ENCODE results near the gene S1PR4. TPM values are rescaled to one million over a fixed set of nuclear protein-coding genes. Genes with fewer than 3 reads are reported as not detected.
"Not testable (repeated sequence)": the region's sequence is repeated elsewhere in the genome, so short reads cannot be mapped to it uniquely, and the experiment has no call there.

S1PR4 gene
- polyA plus RNA-seq, 3 donors from 2014 or later = 238 to 344 (median 258) TPM

DNA sequence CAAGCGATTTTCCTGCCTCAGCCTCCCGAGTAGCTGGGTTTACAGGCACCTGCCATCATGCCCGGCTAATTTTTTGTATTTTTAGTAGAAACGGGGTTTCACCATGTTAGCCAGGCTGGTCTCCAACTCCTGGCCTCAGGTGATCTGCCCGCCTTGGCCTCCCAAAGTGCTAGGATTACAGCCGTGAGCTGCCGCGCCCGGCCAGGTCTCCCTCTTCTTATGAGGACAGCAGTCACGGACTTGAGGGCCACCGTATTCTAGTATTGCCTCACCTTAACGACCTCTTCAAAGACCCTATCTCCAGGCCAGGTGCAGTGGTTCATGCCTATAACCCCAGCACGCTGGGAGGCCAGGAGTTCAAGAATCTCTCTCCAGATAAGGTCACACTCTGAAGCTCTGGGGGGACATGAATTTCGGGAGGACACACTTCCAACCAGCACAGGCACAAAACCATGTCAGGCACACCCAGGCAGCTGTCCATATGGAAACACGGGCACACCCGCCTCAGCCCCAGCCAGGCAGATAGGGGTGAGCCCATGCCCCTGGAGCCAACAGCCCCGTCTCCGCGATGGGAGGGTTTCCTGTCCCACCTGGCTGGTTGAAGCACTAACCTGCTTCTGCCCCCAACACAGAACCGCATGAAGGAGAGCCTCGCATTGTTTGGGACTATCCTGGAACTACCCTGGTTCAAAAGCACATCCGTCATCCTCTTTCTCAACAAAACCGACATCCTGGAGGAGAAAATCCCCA, 21.3 kb upstream of the S1PR4 start:
- Mint-ChIP-seq H3K27me3 (ENCODE audit: low read depth in 3 of 3) (peaks cover 0 to 4% (median 1%) of the 10 kb centered on the region in 3 donors), H3K4me1 (peaks cover 0 to 5% of the 10 kb centered on the region in 2 donors), H3K27ac (peak overlapping the region in 3 of 6 donors; percentile 11 to 58 (median 31)), H3K4me3 (no peak overlapping the region), H3K9me3 (no peaks in the 10 kb centered on the region), H3K36me3 (no peaks in the 10 kb centered on the region)
- DNase-seq = no peak

DNA sequence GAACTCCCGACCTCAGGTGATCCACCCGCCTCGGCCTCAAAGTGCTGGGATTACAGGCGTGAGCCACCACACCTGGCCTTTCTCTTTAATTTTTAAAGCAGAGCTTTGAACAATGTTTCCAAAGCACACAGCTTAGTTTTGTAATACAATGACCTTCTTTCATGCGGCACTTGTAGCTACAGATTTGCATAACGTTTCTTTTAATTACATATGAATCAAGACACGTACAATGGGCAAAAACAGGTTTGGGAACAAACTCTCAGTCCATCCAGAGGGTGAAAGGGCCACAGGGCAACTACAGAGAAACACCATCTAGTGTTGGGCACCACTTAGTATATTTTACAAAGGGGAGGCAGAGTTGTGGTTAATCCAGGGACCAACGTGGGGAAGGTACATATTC, 19.0 kb upstream of the S1PR4 start:
- no peaks in the 10 kb centered on the region for H3K36me3 Mint-ChIP-seq
- no peak overlapping the region for H3K4me3 Mint-ChIP-seq
- DNase-seq = no peak
- no peaks in the 10 kb centered on the region for H3K9me3 Mint-ChIP-seq
- H3K27me3 Mint-ChIP-seq (ENCODE audit: low read depth in 3 of 3) = peaks cover 1 to 4% (median 3%) of the 10 kb centered on the region in 3 donors
- H3K4me1 Mint-ChIP-seq = peaks cover 13 to 14% of the 10 kb centered on the region in 2 donors
- H3K27ac Mint-ChIP-seq = no peak overlapping the region

DNA sequence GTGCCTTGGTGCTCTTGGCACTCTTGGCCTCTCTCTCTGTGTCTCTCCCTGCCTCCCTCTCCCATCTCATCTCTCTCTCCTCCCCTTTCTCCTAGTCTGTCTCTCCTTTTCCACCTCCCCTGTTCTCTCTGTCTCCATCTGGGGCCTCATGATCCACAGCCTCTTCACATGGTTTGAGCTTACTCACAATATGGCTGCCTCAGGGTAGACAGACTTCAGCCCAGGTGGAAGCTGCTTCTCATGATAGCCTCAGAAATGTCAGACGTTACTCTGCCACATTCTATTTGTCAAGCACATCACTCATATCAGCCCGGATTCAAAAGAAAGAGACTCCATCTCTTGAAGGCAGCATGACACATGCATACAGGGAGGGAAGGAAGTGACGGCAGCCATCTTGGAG, 18.4 kb upstream of the S1PR4 start:
- H3K27ac Mint-ChIP-seq = no peak overlapping the region
- no peaks in the 10 kb centered on the region for H3K36me3 Mint-ChIP-seq
- peaks cover 0 to under 1% (median 0%) of the 10 kb centered on the region in 6 donors for H3K9me3 Mint-ChIP-seq
- DNase-seq = no peak
- peaks cover 16 to 19% of the 10 kb centered on the region in 2 donors for H3K4me1 Mint-ChIP-seq
- H3K4me3 Mint-ChIP-seq = no peak overlapping the region
- peaks cover 1 to 6% (median 4%) of the 10 kb centered on the region in 3 donors for H3K27me3 Mint-ChIP-seq (ENCODE audit: low read depth in 3 of 3)

DNA sequence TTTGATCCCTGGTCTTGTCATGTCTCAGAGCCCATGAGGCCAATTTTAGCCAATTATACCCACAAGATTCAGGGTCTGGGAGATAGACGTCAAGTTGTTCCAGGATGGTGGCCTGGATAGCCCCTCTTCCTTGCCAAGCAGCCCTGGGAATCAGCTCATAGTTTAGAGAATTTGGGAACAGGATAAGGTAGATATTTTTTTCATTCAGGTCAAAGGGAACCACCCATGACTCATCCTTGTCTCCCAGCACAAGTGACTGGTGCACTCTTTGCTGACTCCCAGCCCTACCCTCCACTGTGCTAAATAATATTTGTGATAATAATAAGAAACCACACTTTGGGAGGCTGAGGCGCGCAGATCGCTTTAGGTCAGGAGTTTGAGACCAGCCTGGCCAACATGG, 17.1 kb upstream of the S1PR4 start:
- no peak overlapping the region for H3K27ac Mint-ChIP-seq
- DNase-seq = no peak
- H3K27me3 Mint-ChIP-seq (ENCODE audit: low read depth in 3 of 3) = peaks cover 1 to 6% (median 2%) of the 10 kb centered on the region in 3 donors
- H3K4me3 Mint-ChIP-seq = no peak overlapping the region
- peaks cover 0 to 6% (median under 1%) of the 10 kb centered on the region in 6 donors for H3K9me3 Mint-ChIP-seq
- H3K4me1 Mint-ChIP-seq = peaks cover 18 to 26% of the 10 kb centered on the region in 2 donors
- H3K36me3 Mint-ChIP-seq = no peaks in the 10 kb centered on the region

DNA sequence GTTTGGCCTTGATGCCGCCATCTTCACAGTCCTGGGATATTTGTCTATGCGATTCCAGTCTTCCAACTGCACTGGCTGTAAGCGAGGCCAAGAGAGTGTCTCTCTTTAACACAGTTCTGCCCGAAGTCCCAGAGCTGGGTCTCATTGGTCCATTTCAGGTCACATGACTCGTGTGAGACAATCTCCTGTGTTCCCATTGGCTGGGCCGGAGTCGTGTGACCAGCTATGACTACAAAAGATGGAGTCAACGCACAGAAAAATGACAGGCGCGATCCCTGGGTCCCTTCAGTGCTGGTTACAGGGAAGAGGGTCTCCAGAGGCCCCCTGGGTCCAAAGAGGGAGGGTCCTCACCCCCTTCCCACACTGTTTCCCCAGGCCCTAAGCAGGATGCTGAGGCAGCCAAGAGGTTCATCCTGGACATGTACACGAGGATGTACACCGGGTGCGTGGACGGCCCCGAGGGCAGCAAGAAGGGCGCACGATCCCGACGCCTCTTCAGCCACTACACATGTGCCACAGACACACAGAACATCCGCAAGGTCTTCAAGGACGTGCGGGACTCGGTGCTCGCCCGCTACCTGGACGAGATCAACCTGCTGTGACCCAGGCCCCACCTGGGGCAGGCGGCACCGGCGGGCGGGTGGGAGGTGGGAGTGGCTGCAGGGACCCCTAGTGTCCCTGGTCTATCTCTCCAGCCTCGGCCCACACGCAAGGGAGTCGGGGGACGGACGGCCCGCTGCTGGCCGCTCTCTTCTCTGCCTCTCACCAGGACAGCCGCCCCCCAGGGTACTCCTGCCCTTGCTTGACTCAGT, 15.9 kb upstream of the S1PR4 start:
- Mint-ChIP-seq H3K36me3 (no peaks in the 10 kb centered on the region), H3K4me3 (no peak overlapping the region), H3K27ac (no peak overlapping the region), H3K4me1 (peaks cover 18 to 26% of the 10 kb centered on the region in 2 donors), H3K27me3 (ENCODE audit: low read depth in 3 of 3) (peaks cover 1 to 6% (median 2%) of the 10 kb centered on the region in 3 donors), H3K9me3 (peaks cover 0 to 6% (median under 1%) of the 10 kb centered on the region in 6 donors)
- DNase-seq = no peak

DNA sequence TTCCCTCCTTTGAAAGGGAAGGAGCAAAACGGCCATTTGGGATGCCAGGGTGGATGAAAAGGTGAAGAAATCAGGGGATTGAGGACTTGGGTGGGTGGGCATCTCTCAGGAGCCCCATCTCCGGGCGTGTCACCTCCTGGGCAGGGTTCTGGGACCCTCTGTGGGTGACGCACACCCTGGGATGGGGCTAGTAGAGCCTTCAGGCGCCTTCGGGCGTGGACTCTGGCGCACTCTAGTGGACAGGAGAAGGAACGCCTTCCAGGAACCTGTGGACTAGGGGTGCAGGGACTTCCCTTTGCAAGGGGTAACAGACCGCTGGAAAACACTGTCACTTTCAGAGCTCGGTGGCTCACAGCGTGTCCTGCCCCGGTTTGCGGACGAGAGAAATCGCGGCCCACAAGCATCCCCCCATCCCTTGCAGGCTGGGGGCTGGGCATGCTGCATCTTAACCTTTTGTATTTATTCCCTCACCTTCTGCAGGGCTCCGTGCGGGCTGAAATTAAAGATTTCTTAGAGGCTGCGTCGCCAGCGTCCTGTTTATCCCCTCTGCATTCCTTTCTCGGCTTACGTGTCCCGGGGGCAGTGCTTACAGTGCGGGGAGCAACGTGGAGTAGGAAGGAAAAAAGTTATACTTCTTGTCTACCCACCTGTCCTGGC, 15.2 kb upstream of the S1PR4 start:
- Mint-ChIP-seq H3K4me1 (peaks cover 18 to 26% of the 10 kb centered on the region in 2 donors), H3K9me3 (peaks cover 0 to 6% (median under 1%) of the 10 kb centered on the region in 6 donors), H3K4me3 (peak overlapping the region in 1 of 5 donors; percentile 9), H3K27ac (peak overlapping the region in 5 of 6 donors; percentile 7 to 70 (median 34)), H3K27me3 (ENCODE audit: low read depth in 3 of 3) (peaks cover 1 to 6% (median 2%) of the 10 kb centered on the region in 3 donors), H3K36me3 (no peaks in the 10 kb centered on the region)
- peak; percentile 55 to 68 (median 63) for DNase-seq

DNA sequence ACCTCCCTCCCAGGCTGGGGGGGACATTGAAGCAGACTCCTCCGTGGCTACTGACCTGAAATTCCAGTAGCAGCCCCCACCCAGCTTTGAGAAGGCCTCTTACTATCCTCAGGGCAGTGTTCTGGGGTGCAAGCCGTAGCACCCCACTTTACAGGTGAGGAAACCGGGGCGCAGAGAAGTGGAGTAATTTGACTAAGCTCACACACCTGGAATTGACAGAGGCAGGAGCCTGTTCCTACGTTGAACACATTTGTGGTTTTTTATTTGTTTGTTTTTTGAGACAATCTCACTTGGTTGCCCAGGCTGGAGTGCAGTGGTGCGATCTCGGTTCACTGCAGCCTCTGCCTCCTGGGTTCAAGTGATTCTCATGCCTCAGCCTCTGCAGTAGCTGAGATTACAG, 14.6 kb upstream of the S1PR4 start:
- no peak overlapping the region for H3K4me3 Mint-ChIP-seq
- H3K27ac Mint-ChIP-seq = peak overlapping the region in 2 of 6 donors; percentile 34 to 35
- peaks cover 0 to 6% (median 0%) of the 10 kb centered on the region in 3 donors for H3K27me3 Mint-ChIP-seq (ENCODE audit: low read depth in 3 of 3)

DNA sequence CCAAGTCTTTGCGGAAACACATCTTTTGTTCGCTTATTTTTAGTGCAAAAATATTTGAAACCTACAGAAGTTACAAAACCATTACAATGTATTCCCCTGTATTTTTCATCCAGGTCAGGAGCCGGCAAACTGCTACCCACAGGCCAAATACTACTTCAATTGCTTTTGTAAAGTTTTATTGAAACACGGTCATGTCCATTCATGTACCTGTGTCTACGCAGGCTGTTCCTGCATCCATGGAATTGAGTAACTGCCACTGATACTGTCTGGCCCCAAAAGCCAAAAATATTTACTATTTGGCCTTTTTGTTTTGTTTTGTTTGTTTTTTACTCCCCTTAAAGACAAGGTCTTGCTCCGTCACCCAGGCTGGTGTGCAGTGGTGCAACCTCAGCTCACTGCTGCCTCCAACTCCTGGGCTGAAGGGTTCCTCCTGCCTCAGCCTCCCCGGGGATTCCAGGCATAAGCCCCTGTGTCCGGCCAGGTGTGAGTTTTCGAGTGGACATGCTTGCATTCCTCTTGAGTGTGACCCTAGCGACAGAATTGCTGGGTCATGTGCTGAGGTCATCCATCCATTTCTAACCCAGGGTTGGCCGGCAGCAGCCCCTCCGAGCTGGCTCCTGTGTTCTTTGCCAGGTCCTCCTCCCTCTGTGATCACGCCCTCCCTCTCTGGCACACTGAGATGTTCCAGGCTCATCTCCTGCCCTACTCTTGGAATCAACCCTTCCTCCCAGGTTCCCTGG, 10.9 kb upstream of the S1PR4 start:
- no peak for DNase-seq
- H3K27me3 Mint-ChIP-seq (ENCODE audit: low read depth in 3 of 3) = peaks cover 0 to 6% (median 0%) of the 10 kb centered on the region in 3 donors
- H3K4me1 Mint-ChIP-seq = peaks cover 18 to 26% of the 10 kb centered on the region in 2 donors
- no peaks in the 10 kb centered on the region for H3K36me3 Mint-ChIP-seq
- no peak overlapping the region for H3K4me3 Mint-ChIP-seq
- peaks cover 0 to 6% (median under 1%) of the 10 kb centered on the region in 6 donors for H3K9me3 Mint-ChIP-seq
- no peak overlapping the region for H3K27ac Mint-ChIP-seq

More for the DNA sequence above, 14.6 kb upstream of the S1PR4 start:
- peaks cover 0 to 6% (median under 1%) of the 10 kb centered on the region in 6 donors for H3K9me3 Mint-ChIP-seq
- peaks cover 18 to 26% of the 10 kb centered on the region in 2 donors for H3K4me1 Mint-ChIP-seq
- no peak for DNase-seq
- H3K36me3 Mint-ChIP-seq = no peaks in the 10 kb centered on the region

DNA sequence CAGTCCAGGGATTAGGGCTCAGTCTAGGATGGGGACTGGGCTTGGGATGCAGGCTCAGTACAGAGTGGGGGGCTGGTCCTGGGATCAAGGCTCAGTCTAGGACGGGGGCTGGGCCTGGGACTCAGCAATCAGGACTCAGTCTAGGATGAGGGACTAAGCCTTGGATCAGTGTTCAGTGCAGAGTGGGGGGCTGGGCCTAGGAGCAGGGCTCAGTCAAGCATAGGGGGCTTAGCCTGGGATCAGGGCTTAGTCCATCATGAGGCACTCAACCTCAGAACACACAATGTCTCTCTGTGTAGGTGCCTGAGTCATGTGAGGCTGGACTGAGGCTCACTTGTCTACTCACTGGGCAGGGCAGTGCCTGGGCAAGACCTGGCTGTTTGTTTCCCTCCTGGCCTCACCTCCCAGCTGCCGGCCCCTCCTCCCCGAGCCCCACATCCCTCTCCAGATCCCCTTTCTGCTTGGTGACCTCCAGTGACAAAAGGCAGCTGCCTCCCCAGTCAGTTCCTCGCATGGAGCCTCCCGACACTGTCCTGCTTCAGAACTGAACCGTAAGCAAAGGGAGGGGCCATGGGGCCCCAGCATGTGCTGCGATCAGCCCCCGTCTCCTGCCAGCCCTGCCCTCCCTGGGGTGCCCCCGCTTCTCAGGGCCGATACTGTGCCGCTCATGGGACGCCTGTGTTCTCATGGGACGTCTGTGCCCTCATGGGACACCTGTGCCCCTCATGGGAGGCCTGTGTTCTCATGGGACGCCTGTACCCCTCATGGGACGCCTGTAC, 6.5 kb upstream of the S1PR4 start:
- H3K9me3 Mint-ChIP-seq = no peaks in the 10 kb centered on the region
- peak overlapping the region in 2 of 6 donors; percentile 40 to 45 for H3K27ac Mint-ChIP-seq
- H3K27me3 Mint-ChIP-seq (ENCODE audit: low read depth in 3 of 3) = peaks cover 3 to 5% (median 4%) of the 10 kb centered on the region in 3 donors
- no peak overlapping the region for H3K4me3 Mint-ChIP-seq
- H3K36me3 Mint-ChIP-seq = no peaks in the 10 kb centered on the region
- DNase-seq = no peak
- peaks cover 15 to 17% of the 10 kb centered on the region in 2 donors for H3K4me1 Mint-ChIP-seq

DNA sequence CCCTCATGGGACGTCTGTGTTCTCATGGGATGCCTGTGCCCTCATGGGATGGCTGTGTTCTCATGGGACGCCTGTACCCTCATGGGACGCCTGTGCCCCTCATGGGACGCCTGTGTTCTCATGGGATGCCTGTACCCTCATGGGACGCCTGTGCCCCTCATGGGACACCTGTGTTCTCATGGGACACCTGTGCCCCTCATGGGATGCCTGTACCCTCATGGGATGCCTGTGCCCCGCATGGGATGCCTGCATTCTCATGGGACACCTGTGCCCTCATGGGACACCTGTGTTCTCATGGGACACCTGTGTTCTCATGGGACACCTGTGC, 5.9 kb upstream of the S1PR4 start:
- not testable (repeated sequence) for H3K9me3 Mint-ChIP-seq; H3K27me3 Mint-ChIP-seq (ENCODE audit: low read depth in 3 of 3); H3K4me3 Mint-ChIP-seq; H3K27ac Mint-ChIP-seq; H3K36me3 Mint-ChIP-seq; DNase-seq
- peaks cover 18 to 19% of the 10 kb centered on the region in 2 donors for H3K4me1 Mint-ChIP-seq

DNA sequence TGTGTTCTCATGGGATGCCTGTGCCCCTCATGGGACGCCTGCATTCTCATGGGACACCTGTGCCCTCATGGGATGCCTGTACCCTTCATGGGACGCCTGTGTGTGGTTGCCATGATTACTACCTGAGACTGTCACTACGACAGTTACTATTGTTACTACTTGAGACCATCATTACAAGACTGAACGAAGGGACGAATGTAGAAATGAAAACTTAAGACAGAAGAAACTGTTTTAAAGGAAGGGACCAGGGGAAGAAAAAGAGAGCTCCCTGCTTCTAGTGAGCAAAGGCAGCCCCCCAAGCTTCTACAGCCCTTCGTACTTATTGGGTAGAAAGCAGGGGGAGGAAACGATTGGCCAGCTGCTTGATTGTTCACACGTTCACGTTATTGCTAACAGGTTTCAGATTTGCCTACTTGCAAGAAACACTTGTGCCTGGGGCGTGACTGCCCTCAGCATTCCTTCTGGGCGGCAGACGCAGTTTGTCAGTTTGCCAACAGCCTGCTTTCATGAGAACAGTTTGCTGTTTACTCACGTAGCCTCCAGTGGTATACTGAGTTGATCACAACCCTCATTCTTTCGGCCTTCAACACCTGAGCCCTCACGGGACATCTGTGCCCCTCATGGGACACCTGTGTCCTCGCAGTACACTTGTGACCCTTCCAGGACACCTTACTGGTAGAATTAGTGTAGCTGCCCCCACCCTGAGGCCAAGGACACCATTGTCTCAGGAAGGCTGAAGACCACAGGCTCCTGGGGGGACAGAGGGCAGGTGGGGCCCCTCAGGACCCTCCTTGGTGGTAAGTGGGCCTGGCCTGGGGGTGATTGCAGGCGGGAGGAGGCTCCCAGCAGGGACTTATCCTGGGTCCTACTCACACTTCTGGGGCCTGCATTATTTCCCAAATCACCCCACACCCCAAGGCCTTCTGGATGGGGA, 2.5 kb upstream of the S1PR4 start:
- H3K27me3 Mint-ChIP-seq (ENCODE audit: low read depth in 3 of 3) = peaks cover 18 to 20% (median 18%) of the 10 kb centered on the region in 3 donors
- H3K9me3 Mint-ChIP-seq = no peaks in the 10 kb centered on the region
- peaks cover 4 to 8% (median 7%) of the 10 kb centered on the region in 3 donors for H3K36me3 Mint-ChIP-seq
- peak; percentile 25 to 59 (median 43) for DNase-seq
- H3K27ac Mint-ChIP-seq = peak overlapping the region; percentile 93 to 98 (median 97)
- peak overlapping the region; percentile 82 to 84 (median 83) for H3K4me3 Mint-ChIP-seq
- peaks cover 30 to 32% of the 10 kb centered on the region in 2 donors for H3K4me1 Mint-ChIP-seq

Data from immature natural killer cell (primary cell).